H1 (cell line): ENCODE measurements around the gene SCYGR1. TPM values are rescaled to one million over a fixed set of nuclear protein-coding genes. Genes with fewer than 3 reads are reported as not detected.

Source experiments
- CTCF ChIA-PET: fragments of 300-600 bp; sonication (Branson Sonifier 250); formaldehyde crosslinking; loops from one replicate; lab custom pipeline; 2021; ENCODE audit not compliant: partially characterized antibody; lab: Charles Lee
- POLR2A ChIA-PET: fragments of 300-600 bp; sonication (Branson Sonifier 250); formaldehyde crosslinking; loops from one replicate; lab custom pipeline; 2021; ENCODE audit warnings: inconsistent platforms; ENCODE audit not compliant: partially characterized antibody; lab: Charles Lee
- DNase-seq, 2 experiments: peaks; one replicate each; pipeline versions ENCODE4 v3.0.0 to v3.0.0-alpha.2; 2010 to 2022; ENCODE audit warnings: low spot score in 2 of 2, low read depth in 1 of 2, mixed read lengths in 1 of 2
- FAIRE-seq: peaks from 2 replicates; lab custom pipeline; 2011; peaks lifted over from hg19 to GRCh38; lab: Jason Lieb, UNC
- H2AFZ ChIP-seq: 2 replicates; pipeline ENCODE4 v1.8.1; 2012; ENCODE audit warnings: low read length, inconsistent platforms
- H2AK5ac ChIP-seq: 2 replicates; pipeline ENCODE4 v1.6.1; 2013; ENCODE audit warnings: low read depth, low read length
- H2BK120ac ChIP-seq: replicated peaks from 2 replicates; pipeline ENCODE3; 2013; ENCODE audit warnings: low read depth, low read length, inconsistent platforms
- H2BK12ac ChIP-seq: 2 replicates; pipeline ENCODE4 v1.6.1; 2013; ENCODE audit warnings: low read depth, low read length
- H2BK15ac ChIP-seq: 2 replicates; pipeline ENCODE4 v1.6.1; 2013; ENCODE audit warnings: low read length
- H2BK20ac ChIP-seq: 2 replicates; pipeline ENCODE4 v1.6.1; 2013; ENCODE audit warnings: low read length
- H2BK5ac ChIP-seq: 2 replicates; pipeline ENCODE4 v1.6.1; 2013; ENCODE audit warnings: low read depth, low read length
- H3K14ac ChIP-seq: 2 replicates; pipeline ENCODE4 v1.6.1; 2013; ENCODE audit warnings: inconsistent platforms; ENCODE audit not compliant: insufficient read length
- H3K18ac ChIP-seq: 2 replicates; pipeline ENCODE4 v1.6.1; 2013; ENCODE audit warnings: low read length; ENCODE audit errors: extremely low read depth
- H3K23ac ChIP-seq: 2 replicates; pipeline ENCODE4 v1.6.1; 2013; ENCODE audit warnings: inconsistent platforms; ENCODE audit not compliant: insufficient read length
- H3K23me2 ChIP-seq: 2 replicates; pipeline ENCODE4 v1.6.1; 2013; ENCODE audit warnings: low read depth, low read length
- H3K27ac ChIP-seq: 2 replicates; pipeline ENCODE4 v1.6.1; 2011; ENCODE audit warnings: low read depth, low read length, inconsistent platforms
- H3K27me3 ChIP-seq, 4 experiments: replicated peaks in 1 of 4; 1 replicate in 1 of 4; 2 replicates in 3 of 4; pipeline versions ENCODE4 v1.6.1 to v1.8.1; 2011 to 2013; ENCODE audit warnings: low read length in 3 of 4, mild to moderate bottlenecking in 3 of 4, inconsistent platforms in 2 of 4, mixed read lengths in 2 of 4, moderate library complexity in 1 of 4; ENCODE audit not compliant: control insufficient read depth in 3 of 4, insufficient read depth in 3 of 4; ENCODE audit errors: extremely low read depth in 1 of 4
- H3K36me3 ChIP-seq, 4 experiments: 2 replicates each; pipeline versions ENCODE4 v1.6.1 to v1.8.1; 2011 to 2013; ENCODE audit warnings: mild to moderate bottlenecking in 4 of 4, low read length in 3 of 4, moderate library complexity in 2 of 4, control low read depth in 1 of 4, inconsistent platforms in 1 of 4; ENCODE audit not compliant: insufficient read depth in 4 of 4, control insufficient read depth in 2 of 4
- H3K4ac ChIP-seq: replicated peaks from 2 replicates; pipeline ENCODE3; 2013; ENCODE audit warnings: low read length, low read depth, mixed read lengths, inconsistent platforms; ENCODE audit not compliant: insufficient read length
- H3K4me1 ChIP-seq, 4 experiments: replicated peaks in 1 of 4; 1 replicate in 1 of 4; 2 replicates in 3 of 4; pipeline versions ENCODE4 v1.6.1 to v1.8.1; 2011 to 2013; ENCODE audit warnings: low read length in 3 of 4, inconsistent platforms in 2 of 4, mixed read lengths in 1 of 4; ENCODE audit not compliant: insufficient read depth in 4 of 4, control insufficient read depth in 3 of 4
- H3K4me2 ChIP-seq, 2 experiments: 2 replicates each; pipeline versions ENCODE4 v1.6.1 to v1.8.1; 2011 to 2013; ENCODE audit warnings: low read depth in 2 of 2, low read length in 2 of 2, control low read depth in 1 of 2, inconsistent platforms in 1 of 2, mild to moderate bottlenecking in 1 of 2; ENCODE audit not compliant: insufficient read depth in 1 of 2
- H3K4me3 ChIP-seq, 4 experiments: fragments of 200-600, 300-600 bp in 1 of 4; sonication (generic), shearing (Covaris generic), sonication (Bioruptor Twin) in 1 of 4; 2 replicates each; pipeline versions ENCODE4 v1.5.1 to v1.8.1; 2011 to 2016; ENCODE audit warnings: low read length in 4 of 4, low read depth in 3 of 4, control low read depth in 2 of 4, inconsistent platforms in 2 of 4, mild to moderate bottlenecking in 2 of 4, mixed read lengths in 1 of 4, moderate library complexity in 1 of 4; ENCODE audit not compliant: insufficient read depth in 2 of 4; ENCODE audit errors: extremely low read depth in 1 of 4
- H3K56ac ChIP-seq: replicated peaks from 2 replicates; pipeline ENCODE3; 2013; ENCODE audit warnings: low read depth, mild to moderate bottlenecking, mixed read lengths, low read length, inconsistent platforms; ENCODE audit not compliant: insufficient read length
- H3K79me1 ChIP-seq: 2 replicates; pipeline ENCODE4 v1.6.1; 2013; ENCODE audit warnings: low read depth, low read length, control low read depth
- H3K79me2 ChIP-seq, 2 experiments: 2 replicates each; pipeline versions ENCODE4 v1.6.1 to v1.8.1; 2012 to 2013; ENCODE audit warnings: low read length in 2 of 2, mild to moderate bottlenecking in 2 of 2, inconsistent platforms in 1 of 2; ENCODE audit not compliant: insufficient read depth in 2 of 2, control insufficient read depth in 1 of 2
- H3K9ac ChIP-seq, 4 experiments: replicated peaks in 1 of 4; 1 replicate in 1 of 4; 2 replicates in 3 of 4; pipeline versions ENCODE4 v1.6.1 to v1.8.1; 2011 to 2013; ENCODE audit warnings: low read depth in 3 of 4, low read length in 3 of 4, control low read depth in 2 of 4, mild to moderate bottlenecking in 2 of 4, moderate library complexity in 2 of 4, inconsistent platforms in 1 of 4; ENCODE audit errors: extremely low read depth in 1 of 4
- H3K9me3 ChIP-seq, 2 experiments: 2 replicates each; pipeline versions ENCODE4 v1.6.1 to v1.8.1; 2012 to 2013; ENCODE audit warnings: mild to moderate bottlenecking in 2 of 2, moderate library complexity in 2 of 2, control low read depth in 1 of 2, inconsistent platforms in 1 of 2, low read depth in 1 of 2, low read length in 1 of 2, mixed read lengths in 1 of 2; ENCODE audit not compliant: insufficient read depth in 2 of 2
- H4K20me1 ChIP-seq, 2 experiments: replicated peaks in 1 of 2; 2 replicates each; pipeline versions ENCODE3 to v1.8.1; 2011 to 2013; ENCODE audit warnings: inconsistent platforms in 2 of 2, low read length in 2 of 2, mild to moderate bottlenecking in 1 of 2; ENCODE audit not compliant: insufficient read depth in 2 of 2, control insufficient read depth in 1 of 2
- H4K5ac ChIP-seq: 2 replicates; pipeline ENCODE4 v1.6.1; 2013; ENCODE audit warnings: low read length, low read depth, mixed read lengths, inconsistent platforms; ENCODE audit not compliant: insufficient read length
- H4K8ac ChIP-seq: 2 replicates; pipeline ENCODE4 v1.8.0; 2013; ENCODE audit warnings: mild to moderate bottlenecking, moderate library complexity, low read length, inconsistent platforms; ENCODE audit not compliant: insufficient read depth; ENCODE audit errors: extremely low read depth
- H4K91ac ChIP-seq: replicated peaks from 2 replicates; pipeline ENCODE3; 2013; ENCODE audit warnings: low read length, mixed read lengths, inconsistent platforms; ENCODE audit not compliant: insufficient read length
- BACH1 ChIP-seq: IDR thresholded peaks from 2 replicates; pipeline ENCODE4 v1.6.1; 2012; ENCODE audit warnings: low read length, improper control_type of control experiment
- WGBS, 2 experiments: shearing (Covaris generic) in 1 of 2; methylation state at CpG; one replicate each; pipeline versions ENCODE4 v1.1.6 to v1.1.7; 2013 to 2015; ENCODE audit warnings: low lambda C conversion rate in 2 of 2, mixed read lengths in 2 of 2, inconsistent platforms in 1 of 2, low coverage in 1 of 2, missing lambda C conversion rate in 1 of 2; ENCODE audit not compliant: insufficient replicate concordance in 2 of 2, insufficient coverage in 1 of 2, insufficient read length in 1 of 2; ENCODE audit errors: extremely low coverage in 1 of 2, missing lambda C conversion rate in 1 of 2; 5-methylcytosine and 5-hydroxymethylcytosine counted together
- polyA plus RNA-seq, 7 experiments: library from polyadenylated mRNA; depleted of rRNA in 3 of 7; stranded (reverse) in 5 of 7; unstranded in 2 of 7; fragments of >200 nt in 5 of 7; fragments of 200-250 nt in 2 of 7; gene quantifications; 1 replicate in 5 of 7; 2 replicates in 1 of 7; 4 replicates in 1 of 7; pipeline versions ENCODE4 v1.2.1 to v1.2.3, GENCODE V29; 2011 to 2013; ENCODE audit warnings: missing spikeins in 2 of 7, mixed read lengths in 2 of 7
- total RNA-seq: library from RNA; stranded (reverse); fragmentation: NEBNext Ultra II Directional; extraction: Animal tissue kit (Norgen Biotek cat#: 25700); gene quantifications from 2 replicates; pipeline ENCODE4 v1.2.1, GENCODE V29; 2021

Gene SCYGR1
- total and polyA plus RNA-seq, 2 of the 8 experiments (the other 6 are each of a cell fraction or from before 2014, with no cell fraction given), result not detected

DNA sequence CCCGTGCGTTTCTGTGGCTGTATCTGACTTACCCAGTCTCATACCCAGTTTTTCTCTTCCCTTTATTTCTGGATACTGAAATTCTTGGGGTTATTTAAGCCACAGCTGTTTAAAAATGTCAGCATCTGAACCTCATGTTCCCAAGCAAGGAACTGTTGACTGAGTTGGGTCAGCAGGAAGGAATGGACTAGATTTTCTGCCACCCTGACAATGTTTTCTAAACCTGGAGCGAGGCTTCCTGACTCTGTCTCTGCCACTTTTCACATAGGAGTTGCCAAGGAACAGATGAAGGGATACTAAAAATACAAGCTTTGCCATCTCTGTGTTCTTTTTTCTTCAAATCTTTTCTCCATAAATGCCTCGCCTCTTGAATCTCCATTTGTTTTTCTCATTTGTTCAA, 29.0 kb upstream of the SCYGR1 start:
- ChIA-PET CTCF (interaction anchor here (1.2 to 1.9 kb wide), 2 partner anchors 11 to 18 kb away, joined by 4 to 7 read pairs; no protein-coding TSS in a partner anchor), POLR2A (no interaction called here)
- TF ChIP-seq BACH1, result no peak

More for the DNA sequence above, 29.0 kb upstream of the SCYGR1 start:
- Histone ChIP-seq H3K4ac (no peak overlapping the region), H3K23me2 (no peaks in the 10 kb centered on the region), H4K5ac (no peak overlapping the region), H3K27me3 (no peaks in the 10 kb centered on the region), H3K14ac (no peak overlapping the region), H4K91ac (no peak overlapping the region), H3K9me3 (no peaks in the 10 kb centered on the region), H2BK12ac (no peak overlapping the region), H3K56ac (no peak overlapping the region), H3K36me3 (no peaks in the 10 kb centered on the region), H3K4me3 (no peak overlapping the region), H3K18ac (no peak overlapping the region), H3K23ac (no peak overlapping the region), H3K9ac (no peak overlapping the region), H2BK120ac (no peak overlapping the region), H4K20me1 (no peaks in the 10 kb centered on the region), H4K8ac (no peak overlapping the region), H2BK5ac (no peak overlapping the region), H3K27ac (no peak overlapping the region), H2AK5ac (no peak overlapping the region), H3K4me1 (no peaks in the 10 kb centered on the region), H3K79me2 (no peaks in the 10 kb centered on the region), H3K4me2 (no peak overlapping the region), H2AFZ (no peak overlapping the region), H3K79me1 (no peaks in the 10 kb centered on the region), H2BK15ac (no peak overlapping the region), H2BK20ac (no peak overlapping the region)
- WGBS, 2 experiments, result 92% methylated on average over 4 of the region's 4 CpGs; no CpG with 5 or more reads in 1 of the 2 experiments
- FAIRE-seq (no peak), DNase-seq (no peak)
